HEK293 (cell line): ENCODE data around the gene AZIN2.

Source experiments
- CTCF ChIP-seq: fragments of 450-650 bp; formaldehyde crosslinking; IDR thresholded peaks from 2 replicates; pipeline ENCODE4 v1.5.1; 2016; ENCODE audit warnings: missing biosample characterization, missing genetic modification characterization
- KLF7 ChIP-seq: fragments of 450-650 bp; formaldehyde crosslinking; IDR thresholded peaks from 2 replicates; pipeline ENCODE4 v1.5.1; 2016; ENCODE audit warnings: missing biosample characterization, missing genetic modification characterization, borderline replicate concordance
- SP2 ChIP-seq: fragments of 450-650 bp; formaldehyde crosslinking; IDR thresholded peaks from 2 replicates; pipeline ENCODE4 v1.5.1; 2016; ENCODE audit warnings: missing biosample characterization, missing genetic modification characterization
- ZNF639 ChIP-seq: fragments of 450-650 bp; formaldehyde crosslinking; IDR thresholded peaks from 2 replicates; pipeline ENCODE4 v1.5.1; 2016; ENCODE audit warnings: missing biosample characterization, missing genetic modification characterization

GRCh38 chr1:33080373-33080772 is 580 bp upstream of the AZIN2 start:
- TF ChIP-seq CTCF (no peak), KLF7 (tag by site-specific recombination) (no peak), ZNF639 (tag by site-specific recombination) (no peak), SP2 (no peak)
